Breast epithelium (tissue), 3 donors: ENCODE measurements around the gene NEMP1.

Experiments
- CTCF ChIP-seq, 3 donors: fragments of 450-650 bp; IDR thresholded peaks; one replicate each; pipeline ENCODE4 v1.5.1; 2016 to 2017; ENCODE audit warnings: antibody characterized with exemption in 3 of 3, mild to moderate bottlenecking in 3 of 3, moderate library complexity in 3 of 3
- POLR2A ChIP-seq: fragments of 450-650 bp; IDR thresholded peaks from one replicate; pipeline ENCODE4 v1.6.1; 2016; ENCODE audit warnings: antibody characterized with exemption, mild to moderate bottlenecking, moderate library complexity
- POLR2AphosphoS5 ChIP-seq, 3 donors: sonication (generic); formaldehyde crosslinking; IDR thresholded peaks; one replicate each; pipeline ENCODE4 v1.6.1; 2017; ENCODE audit warnings: antibody characterized with exemption in 3 of 3

- TF ChIP-seq CTCF (IDR thresholded peaks at IDR 0.05), result no peak
- TF ChIP-seq POLR2A, result no peak
- no peak for TF ChIP-seq POLR2AphosphoS5 (IDR thresholded peaks at IDR 0.05)
Measured at GRCh38 chr12:57031138-57031725, 47.4 kb downstream of the NEMP1 start.
